OCI-LY3 (cell line): Measurements from ENCODE around the gene ZC3H18.

Experiments
- EZH2phosphoT487 ChIP-seq: fragments of 200-600 bp; shearing (Covaris generic); IDR thresholded peaks from 2 replicates; pipeline ENCODE4 v1.6.1; 2018; ENCODE audit warnings: antibody characterized with exemption, mixed run types, low read depth
- TF ChIP-seq, protein P1 (sequence below): fragments of 200-600, 300-600 bp; sonication (generic); IDR thresholded peaks from 2 replicates; pipeline ENCODE4 v1.5.1; 2014; ENCODE audit warnings: antibody characterized with exemption, low read length, low read depth

- TF ChIP-seq, protein P1, sequence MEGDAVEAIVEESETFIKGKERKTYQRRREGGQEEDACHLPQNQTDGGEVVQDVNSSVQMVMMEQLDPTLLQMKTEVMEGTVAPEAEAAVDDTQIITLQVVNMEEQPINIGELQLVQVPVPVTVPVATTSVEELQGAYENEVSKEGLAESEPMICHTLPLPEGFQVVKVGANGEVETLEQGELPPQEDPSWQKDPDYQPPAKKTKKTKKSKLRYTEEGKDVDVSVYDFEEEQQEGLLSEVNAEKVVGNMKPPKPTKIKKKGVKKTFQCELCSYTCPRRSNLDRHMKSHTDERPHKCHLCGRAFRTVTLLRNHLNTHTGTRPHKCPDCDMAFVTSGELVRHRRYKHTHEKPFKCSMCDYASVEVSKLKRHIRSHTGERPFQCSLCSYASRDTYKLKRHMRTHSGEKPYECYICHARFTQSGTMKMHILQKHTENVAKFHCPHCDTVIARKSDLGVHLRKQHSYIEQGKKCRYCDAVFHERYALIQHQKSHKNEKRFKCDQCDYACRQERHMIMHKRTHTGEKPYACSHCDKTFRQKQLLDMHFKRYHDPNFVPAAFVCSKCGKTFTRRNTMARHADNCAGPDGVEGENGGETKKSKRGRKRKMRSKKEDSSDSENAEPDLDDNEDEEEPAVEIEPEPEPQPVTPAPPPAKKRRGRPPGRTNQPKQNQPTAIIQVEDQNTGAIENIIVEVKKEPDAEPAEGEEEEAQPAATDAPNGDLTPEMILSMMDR: no peak
- no peak for TF ChIP-seq EZH2phosphoT487
These were observed 77.2 kb downstream of the ZC3H18 start for GRCh38 chr16:88647178-88648070.
